ENCODE data around the gene EML1.

The EML1 gene

GRCh38 chr14:99817331-99817730, 24.1 kb downstream of the EML1 start:
- TF ChIP-seq CTCF (IDR thresholded peaks at IDR 0.05; ENCODE audit: low read length, missing control alignments) = no peak
- H3K4me3 ChIP-seq (replicated peaks; ENCODE audit: low read depth, low read length) = no peak overlapping the region
- DNase-seq (ENCODE audit: low read depth) = no peak

GRCh38 chr14:99818503-99819036, 25.4 kb downstream of the EML1 start:
- no peak overlapping the region for H3K4me3 ChIP-seq (replicated peaks; ENCODE audit: low read depth, low read length)
- no peak for DNase-seq (ENCODE audit: low read depth)
- TF ChIP-seq CTCF (IDR thresholded peaks at IDR 0.05; ENCODE audit: low read length, missing control alignments) = no peak

- no peak overlapping the region for H3K4me3 ChIP-seq (replicated peaks; ENCODE audit: low read depth, low read length)
- no peak for DNase-seq (ENCODE audit: low read depth)
- no peak for TF ChIP-seq CTCF (IDR thresholded peaks at IDR 0.05; ENCODE audit: low read length, missing control alignments)
These were observed 26.3 kb downstream of the EML1 start for GRCh38 chr14:99819514-99819913.

GRCh38 chr14:99820702-99821331, 27.6 kb downstream of the EML1 start:
- DNase-seq (ENCODE audit: low read depth) = no peak
- no peak for TF ChIP-seq CTCF (IDR thresholded peaks at IDR 0.05; ENCODE audit: low read length, missing control alignments)
- no peak overlapping the region for H3K4me3 ChIP-seq (replicated peaks; ENCODE audit: low read depth, low read length)

GRCh38 chr14:99821519-99822508, 28.6 kb downstream of the EML1 start:
- DNase-seq (ENCODE audit: low read depth) = peak; percentile 55
- TF ChIP-seq CTCF (IDR thresholded peaks at IDR 0.05; ENCODE audit: low read length, missing control alignments) = no peak
- no peak overlapping the region for H3K4me3 ChIP-seq (replicated peaks; ENCODE audit: low read depth, low read length)

- TF ChIP-seq CTCF (IDR thresholded peaks at IDR 0.05; ENCODE audit: low read length, missing control alignments) = no peak
- no peak for DNase-seq (ENCODE audit: low read depth)
- H3K4me3 ChIP-seq (replicated peaks; ENCODE audit: low read depth, low read length) = no peak overlapping the region
These were observed 29.7 kb downstream of the EML1 start for GRCh38 chr14:99822800-99823455.

Data from fibroblast of pulmonary artery (primary cell).